H9 (cell line): ENCODE results near the gene RRAS. TPM values are rescaled to one million over a fixed set of nuclear protein-coding genes. Genes with fewer than 3 reads are reported as not detected.

Source experiments
- DNase-seq: peaks from one replicate; pipeline ENCODE4 v3.0.0-alpha.2; 2017
- H2AFZ ChIP-seq: one replicate; pipeline ENCODE4 v1.6.1; 2013; ENCODE audit warnings: mild to moderate bottlenecking, low read length, control low read depth, moderate library complexity
- H2AK5ac ChIP-seq: 2 replicates; pipeline ENCODE4 v1.6.1; 2013; ENCODE audit warnings: low read length, control low read depth, mixed read lengths; ENCODE audit not compliant: insufficient read length
- H2BK120ac ChIP-seq: one replicate; pipeline ENCODE4 v1.6.1; 2013; ENCODE audit warnings: low read depth, mild to moderate bottlenecking, low read length, control low read depth, inconsistent platforms; ENCODE audit not compliant: poor library complexity, severe bottlenecking
- H2BK12ac ChIP-seq: 2 replicates; pipeline ENCODE4 v1.6.1; 2013; ENCODE audit warnings: low read length, control low read depth, mixed read lengths, low read depth; ENCODE audit not compliant: insufficient read length
- H2BK15ac ChIP-seq: 2 replicates; pipeline ENCODE4 v1.6.1; 2013; ENCODE audit warnings: low read depth, low read length, control low read depth
- H2BK20ac ChIP-seq: one replicate; pipeline ENCODE4 v1.6.1; 2013; ENCODE audit warnings: low read depth, mild to moderate bottlenecking, low read length, control low read depth, inconsistent platforms; ENCODE audit not compliant: poor library complexity, severe bottlenecking
- H2BK5ac ChIP-seq: 2 replicates; pipeline ENCODE4 v1.6.1; 2013; ENCODE audit warnings: low read length, control low read depth, mixed read lengths; ENCODE audit not compliant: insufficient read length
- H3K14ac ChIP-seq: 2 replicates; pipeline ENCODE4 v1.6.1; 2013; ENCODE audit warnings: low read length, control low read depth; ENCODE audit not compliant: insufficient read depth
- H3K18ac ChIP-seq: 2 replicates; pipeline ENCODE4 v1.6.1; 2013; ENCODE audit warnings: low read depth, mild to moderate bottlenecking, mixed read lengths, low read length, control low read depth; ENCODE audit not compliant: insufficient read length
- H3K23ac ChIP-seq: 2 replicates; pipeline ENCODE4 v1.6.1; 2013; ENCODE audit warnings: low read length, control low read depth, mixed read lengths, low read depth; ENCODE audit not compliant: insufficient read length
- H3K23me2 ChIP-seq: 2 replicates; pipeline ENCODE4 v1.6.1; 2013; ENCODE audit warnings: low read depth, mild to moderate bottlenecking, mixed read lengths, low read length, control low read depth; ENCODE audit not compliant: insufficient read length, poor library complexity, severe bottlenecking
- H3K27ac ChIP-seq: 2 replicates; pipeline ENCODE4 v1.5.1; 2013; ENCODE audit warnings: low read length, control low read depth, mixed read lengths, low read depth; ENCODE audit not compliant: insufficient read length
- H3K27me3 ChIP-seq: 2 replicates; pipeline ENCODE4 v1.6.1; 2013; ENCODE audit warnings: low read length, control low read depth, inconsistent platforms; ENCODE audit not compliant: insufficient read depth
- H3K4ac ChIP-seq: 2 replicates; pipeline ENCODE4 v1.6.1; 2013; ENCODE audit warnings: low read depth, mild to moderate bottlenecking, control low read depth, inconsistent platforms, low read length, moderate library complexity
- H3K4me1 ChIP-seq: 2 replicates; pipeline ENCODE4 v1.6.1; 2013; ENCODE audit warnings: low read length, control low read depth, inconsistent platforms; ENCODE audit not compliant: insufficient read depth
- H3K4me2 ChIP-seq: 2 replicates; pipeline ENCODE4 v1.6.1; 2013; ENCODE audit warnings: low read length, control low read depth, mixed read lengths; ENCODE audit not compliant: insufficient read length, insufficient read depth
- H3K56ac ChIP-seq: 2 replicates; pipeline ENCODE4 v1.6.1; 2013; ENCODE audit warnings: low read depth, mild to moderate bottlenecking, mixed read lengths, low read length, control low read depth; ENCODE audit not compliant: insufficient read length
- H3K79me1 ChIP-seq: 2 replicates; pipeline ENCODE4 v1.6.1; 2013; ENCODE audit warnings: low read depth, mild to moderate bottlenecking, moderate library complexity, low read length, control low read depth, inconsistent platforms; ENCODE audit not compliant: insufficient read depth, poor library complexity, severe bottlenecking
- H3K79me2 ChIP-seq: 2 replicates; pipeline ENCODE4 v1.6.1; 2013; ENCODE audit warnings: low read length, control low read depth, inconsistent platforms; ENCODE audit not compliant: insufficient read depth
- H3K9ac ChIP-seq: 2 replicates; pipeline ENCODE4 v1.6.1; 2013; ENCODE audit warnings: low read length, control low read depth, mixed read lengths; ENCODE audit not compliant: insufficient read length; ENCODE audit errors: extremely low read depth
- H3K9me3 ChIP-seq: one replicate; pipeline ENCODE4 v1.6.1; 2013; ENCODE audit warnings: low read depth, low read length, inconsistent platforms; ENCODE audit not compliant: control insufficient read depth
- H3T11ph ChIP-seq: one replicate; pipeline ENCODE4 v1.6.1; 2013; ENCODE audit warnings: mild to moderate bottlenecking, low read length, control low read depth, inconsistent platforms
- H4K20me1 ChIP-seq: one replicate; pipeline ENCODE4 v1.6.1; 2013; ENCODE audit not compliant: control insufficient read depth, insufficient read length, insufficient read depth
- H4K5ac ChIP-seq: 2 replicates; pipeline ENCODE4 v1.6.1; 2013; ENCODE audit warnings: low read depth, mild to moderate bottlenecking, mixed read lengths, low read length, control low read depth; ENCODE audit not compliant: insufficient read length
- H4K8ac ChIP-seq: replicated peaks from 2 replicates; pipeline ENCODE4 v1.6.1; 2013; ENCODE audit warnings: low read length, control low read depth, mixed read lengths, low read depth; ENCODE audit not compliant: insufficient read length
- H4K91ac ChIP-seq: 2 replicates; pipeline ENCODE4 v1.6.1; 2013; ENCODE audit warnings: low read depth, mild to moderate bottlenecking, moderate library complexity, mixed read lengths, low read length, control low read depth; ENCODE audit not compliant: insufficient read length
- H3K27ac Mint-ChIP-seq, 3 experiments: 2 replicates in 2 of 3; 3 replicates in 1 of 3; pipeline ENCODE4 v1.8.0; 2020 to 2021; ENCODE audit warnings: mixed read lengths in 3 of 3, mild to moderate bottlenecking in 1 of 3, moderate library complexity in 1 of 3
- H3K27me3 Mint-ChIP-seq: 2 replicates; pipeline ENCODE4 v1.8.0; 2021; ENCODE audit warnings: low read depth, mild to moderate bottlenecking, moderate library complexity, mixed read lengths
- H3K36me3 Mint-ChIP-seq, 3 experiments: 2 replicates in 2 of 3; 3 replicates in 1 of 3; pipeline ENCODE4 v1.8.0; 2020 to 2021; ENCODE audit warnings: low read depth in 3 of 3, mixed read lengths in 3 of 3; ENCODE audit not compliant: insufficient read depth in 1 of 3
- H3K4me1 Mint-ChIP-seq, 2 experiments: 2 replicates each; pipeline ENCODE4 v1.8.0; 2020; ENCODE audit warnings: mixed read lengths in 2 of 2
- H3K4me3 Mint-ChIP-seq, 2 experiments: 2 replicates in 1 of 2; 3 replicates in 1 of 2; pipeline ENCODE4 v1.8.0; 2020 to 2021; ENCODE audit warnings: mild to moderate bottlenecking in 2 of 2, mixed read lengths in 2 of 2, moderate library complexity in 1 of 2
- H3K9me3 Mint-ChIP-seq, 2 experiments: 2 replicates in 1 of 2; 3 replicates in 1 of 2; pipeline ENCODE4 v1.8.0; 2020; ENCODE audit warnings: mild to moderate bottlenecking in 2 of 2, mixed read lengths in 2 of 2, moderate library complexity in 1 of 2
- CTCF ChIP-seq: fragments of 200-600 bp; sonication (generic); conservative IDR thresholded peaks from 3 replicates; pipeline ENCODE4 v1.8.0; 2021; ENCODE audit warnings: antibody characterized with exemption, mild to moderate bottlenecking
- WGBS: extraction: QIAGEN DNeasy Blood & Tissue Kit; methylation state at CpG from one replicate; pipeline ENCODE4 v1.1.7; 2013; ENCODE audit warnings: missing lambda C conversion rate, low lambda C conversion rate, mixed read lengths; ENCODE audit not compliant: insufficient read length; ENCODE audit errors: extremely low coverage; 5-methylcytosine and 5-hydroxymethylcytosine counted together
- total RNA-seq: library from RNA; stranded (reverse); gene quantifications from 2 replicates; pipeline ENCODE4 v1.2.1, GENCODE V29; 2021

RRAS gene
- total RNA-seq, 1 experiment from 2014 or later, result 9.9 TPM

- Histone ChIP-seq H3K9ac (no peak overlapping the region), H3K4ac (no peak overlapping the region), H3K4me1 (no peaks in the 10 kb centered on the region), H2BK15ac (no peak overlapping the region), H3K18ac (no peak overlapping the region), H2AFZ (no peak overlapping the region), H3K4me2 (no peak overlapping the region), H2AK5ac (no peak overlapping the region), H3K14ac (no peak overlapping the region), H3K79me2 (peaks cover 5% of the 10 kb centered on the region; the same call in 1 of the 2 replicates), H4K20me1 (no peaks in the 10 kb centered on the region), H3K27ac (no peak overlapping the region), H3K56ac (no peak overlapping the region), H3K9me3 (no peaks in the 10 kb centered on the region), H3K23ac (no peak overlapping the region), H2BK5ac (no peak overlapping the region), H2BK12ac (no peak overlapping the region), H4K5ac (no peak overlapping the region), H4K8ac (no peak overlapping the region), H3K23me2 (no peaks in the 10 kb centered on the region), H2BK120ac (no peak overlapping the region), H2BK20ac (no peak overlapping the region), H3K79me1 (peaks cover 11% of the 10 kb centered on the region), H3T11ph (no peak overlapping the region), H3K27me3 (no peaks in the 10 kb centered on the region), H4K91ac (no peak overlapping the region)
- TF ChIP-seq CTCF, result no peak
- no peak overlapping the region for H3K27ac Mint-ChIP-seq
- peaks cover 40 to 70% (median 62%) of the 10 kb centered on the region in 3 experiments for H3K36me3 Mint-ChIP-seq
- DNase-seq, result no peak
- H3K4me3 Mint-ChIP-seq, result no peak overlapping the region
- no peaks in the 10 kb centered on the region; a peak in 1 of 5 replicates for H3K9me3 Mint-ChIP-seq
- peaks cover 8 to 13% of the 10 kb centered on the region in 2 experiments for H3K4me1 Mint-ChIP-seq
- no peaks in the 10 kb centered on the region for H3K27me3 Mint-ChIP-seq
- WGBS, result no CpG with 5 or more reads among the region's 29 CpGs
Measured at GRCh38 chr19:49597703-49597974, 42.3 kb downstream of the RRAS start.
